ENCODE data around the gene TTC34. TPM values are rescaled to one million over a fixed set of nuclear protein-coding genes. Genes with fewer than 3 reads are reported as not detected.
"Not testable (repeated sequence)": the region's sequence is repeated elsewhere in the genome, so short reads cannot be mapped to it uniquely, and the experiment has no call there.

TTC34 gene
- total RNA-seq, 1 experiment from 2014 or later = 0.92 TPM

GRCh38 chr1:2768052-2768451, 33.4 kb downstream of the TTC34 start:
- not testable (repeated sequence) for H3K79me2 ChIP-seq (ENCODE audit: insufficient read depth, low read length); H2BK12ac ChIP-seq (ENCODE audit: insufficient read length, low read depth, low read length); H3K9ac ChIP-seq (ENCODE audit: extremely low read depth, insufficient read length, low read length); H3K27me3 ChIP-seq (ENCODE audit: insufficient read depth, low read length); H2AK5ac ChIP-seq (ENCODE audit: insufficient read length, low read length); H2AFZ ChIP-seq (ENCODE audit: low read length); H3K56ac ChIP-seq (ENCODE audit: insufficient read length, low read depth, low read length); H2BK5ac ChIP-seq (ENCODE audit: insufficient read length, low read length); H4K91ac ChIP-seq (ENCODE audit: insufficient read length, low read depth, low read length); H4K8ac ChIP-seq (replicated peaks; ENCODE audit: insufficient read length, low read depth, low read length); H3K9me3 ChIP-seq (ENCODE audit: control insufficient read depth, low read depth, low read length); H3K18ac ChIP-seq (ENCODE audit: insufficient read length, low read depth, low read length); H3K27me3 Mint-ChIP-seq (ENCODE audit: low read depth); DNase-seq; H4K20me1 ChIP-seq (ENCODE audit: control insufficient read depth, insufficient read depth, insufficient read length); H3K27ac ChIP-seq (ENCODE audit: insufficient read length, low read depth, low read length); H2BK20ac ChIP-seq (ENCODE audit: low read depth, low read length, poor library complexity, severe bottlenecking); H3K14ac ChIP-seq (ENCODE audit: insufficient read depth, low read length); H3K23me2 ChIP-seq (ENCODE audit: insufficient read length, low read depth, low read length, poor library complexity, severe bottlenecking); H3K36me3 Mint-ChIP-seq (ENCODE audit: insufficient read depth in 1 of 3, low read depth in 3 of 3); H3K4me2 ChIP-seq (ENCODE audit: insufficient read depth, insufficient read length, low read length); H3K9me3 Mint-ChIP-seq; H3K4ac ChIP-seq (ENCODE audit: low read depth, low read length); H3K27ac Mint-ChIP-seq; H3T11ph ChIP-seq (ENCODE audit: low read length); H3K4me1 Mint-ChIP-seq; H2BK15ac ChIP-seq (ENCODE audit: low read depth, low read length); H3K79me1 ChIP-seq (ENCODE audit: insufficient read depth, low read depth, low read length, poor library complexity, severe bottlenecking); H3K4me3 Mint-ChIP-seq; H3K4me1 ChIP-seq (ENCODE audit: insufficient read depth, low read length); H3K23ac ChIP-seq (ENCODE audit: insufficient read length, low read depth, low read length); H4K5ac ChIP-seq (ENCODE audit: insufficient read length, low read depth, low read length); H2BK120ac ChIP-seq (ENCODE audit: low read depth, low read length, poor library complexity, severe bottlenecking)
- WGBS (ENCODE audit: extremely low coverage, insufficient read length, low lambda C conversion rate) = no CpG with 5 or more reads among the region's 8 CpGs

GRCh38 chr1:2759433-2759832, 42.1 kb downstream of the TTC34 start:
- H2BK12ac ChIP-seq (ENCODE audit: insufficient read length, low read depth, low read length); H3K23me2 ChIP-seq (ENCODE audit: insufficient read length, low read depth, low read length, poor library complexity, severe bottlenecking); H3K9me3 Mint-ChIP-seq; H4K20me1 ChIP-seq (ENCODE audit: control insufficient read depth, insufficient read depth, insufficient read length); H2AK5ac ChIP-seq (ENCODE audit: insufficient read length, low read length); H3K27ac ChIP-seq (ENCODE audit: insufficient read length, low read depth, low read length); H3K23ac ChIP-seq (ENCODE audit: insufficient read length, low read depth, low read length); H2BK20ac ChIP-seq (ENCODE audit: low read depth, low read length, poor library complexity, severe bottlenecking); H3K9me3 ChIP-seq (ENCODE audit: control insufficient read depth, low read depth, low read length); H3K27me3 Mint-ChIP-seq (ENCODE audit: low read depth); H3K4me1 ChIP-seq (ENCODE audit: insufficient read depth, low read length); H3K27me3 ChIP-seq (ENCODE audit: insufficient read depth, low read length); H3K4me3 Mint-ChIP-seq; H3K56ac ChIP-seq (ENCODE audit: insufficient read length, low read depth, low read length); H3K27ac Mint-ChIP-seq; H3T11ph ChIP-seq (ENCODE audit: low read length); H3K4me2 ChIP-seq (ENCODE audit: insufficient read depth, insufficient read length, low read length); H2AFZ ChIP-seq (ENCODE audit: low read length); H4K5ac ChIP-seq (ENCODE audit: insufficient read length, low read depth, low read length); H3K14ac ChIP-seq (ENCODE audit: insufficient read depth, low read length); H3K18ac ChIP-seq (ENCODE audit: insufficient read length, low read depth, low read length); H2BK5ac ChIP-seq (ENCODE audit: insufficient read length, low read length); H3K9ac ChIP-seq (ENCODE audit: extremely low read depth, insufficient read length, low read length); H2BK120ac ChIP-seq (ENCODE audit: low read depth, low read length, poor library complexity, severe bottlenecking); H3K79me1 ChIP-seq (ENCODE audit: insufficient read depth, low read depth, low read length, poor library complexity, severe bottlenecking); DNase-seq; H3K4me1 Mint-ChIP-seq; H2BK15ac ChIP-seq (ENCODE audit: low read depth, low read length); H3K79me2 ChIP-seq (ENCODE audit: insufficient read depth, low read length); H4K8ac ChIP-seq (replicated peaks; ENCODE audit: insufficient read length, low read depth, low read length); H3K4ac ChIP-seq (ENCODE audit: low read depth, low read length); H4K91ac ChIP-seq (ENCODE audit: insufficient read length, low read depth, low read length); H3K36me3 Mint-ChIP-seq (ENCODE audit: insufficient read depth in 1 of 3, low read depth in 3 of 3): not testable (repeated sequence)
- no CpG with 5 or more reads among the region's 13 CpGs for WGBS (ENCODE audit: extremely low coverage, insufficient read length, low lambda C conversion rate)

All from H9 (cell line).